H1 (cell line): ENCODE data around the gene PIGC. TPM values are rescaled to one million over a fixed set of nuclear protein-coding genes. Genes with fewer than 3 reads are reported as not detected.

Experiments
- CTCF ChIA-PET: fragments of 300-600 bp; sonication (Branson Sonifier 250); formaldehyde crosslinking; loops from one replicate; lab custom pipeline; 2021; ENCODE audit not compliant: partially characterized antibody; lab: Charles Lee
- POLR2A ChIA-PET: fragments of 300-600 bp; sonication (Branson Sonifier 250); formaldehyde crosslinking; loops from one replicate; lab custom pipeline; 2021; ENCODE audit warnings: inconsistent platforms; ENCODE audit not compliant: partially characterized antibody; lab: Charles Lee
- DNase-seq, 2 experiments: peaks; one replicate each; pipeline versions ENCODE4 v3.0.0 to v3.0.0-alpha.2; 2010 to 2022; ENCODE audit warnings: low spot score in 2 of 2, low read depth in 1 of 2, mixed read lengths in 1 of 2
- FAIRE-seq: peaks from 2 replicates; lab custom pipeline; 2011; peaks lifted over from hg19 to GRCh38; lab: Jason Lieb, UNC
- H2AFZ ChIP-seq: 2 replicates; pipeline ENCODE4 v1.8.1; 2012; ENCODE audit warnings: low read length, inconsistent platforms
- H2AK5ac ChIP-seq: 2 replicates; pipeline ENCODE4 v1.6.1; 2013; ENCODE audit warnings: low read depth, low read length
- H2BK120ac ChIP-seq: replicated peaks from 2 replicates; pipeline ENCODE3; 2013; ENCODE audit warnings: low read depth, low read length, inconsistent platforms
- H2BK12ac ChIP-seq: 2 replicates; pipeline ENCODE4 v1.6.1; 2013; ENCODE audit warnings: low read depth, low read length
- H2BK15ac ChIP-seq: 2 replicates; pipeline ENCODE4 v1.6.1; 2013; ENCODE audit warnings: low read length
- H2BK20ac ChIP-seq: 2 replicates; pipeline ENCODE4 v1.6.1; 2013; ENCODE audit warnings: low read length
- H2BK5ac ChIP-seq: 2 replicates; pipeline ENCODE4 v1.6.1; 2013; ENCODE audit warnings: low read depth, low read length
- H3K14ac ChIP-seq: 2 replicates; pipeline ENCODE4 v1.6.1; 2013; ENCODE audit warnings: inconsistent platforms; ENCODE audit not compliant: insufficient read length
- H3K18ac ChIP-seq: 2 replicates; pipeline ENCODE4 v1.6.1; 2013; ENCODE audit warnings: low read length; ENCODE audit errors: extremely low read depth
- H3K23ac ChIP-seq: 2 replicates; pipeline ENCODE4 v1.6.1; 2013; ENCODE audit warnings: inconsistent platforms; ENCODE audit not compliant: insufficient read length
- H3K23me2 ChIP-seq: 2 replicates; pipeline ENCODE4 v1.6.1; 2013; ENCODE audit warnings: low read depth, low read length
- H3K27ac ChIP-seq: 2 replicates; pipeline ENCODE4 v1.6.1; 2011; ENCODE audit warnings: low read depth, low read length, inconsistent platforms
- H3K27me3 ChIP-seq, 4 experiments: replicated peaks in 1 of 4; 1 replicate in 1 of 4; 2 replicates in 3 of 4; pipeline versions ENCODE4 v1.6.1 to v1.8.1; 2011 to 2013; ENCODE audit warnings: low read length in 3 of 4, mild to moderate bottlenecking in 3 of 4, inconsistent platforms in 2 of 4, mixed read lengths in 2 of 4, moderate library complexity in 1 of 4; ENCODE audit not compliant: control insufficient read depth in 3 of 4, insufficient read depth in 3 of 4; ENCODE audit errors: extremely low read depth in 1 of 4
- H3K36me3 ChIP-seq, 4 experiments: 2 replicates each; pipeline versions ENCODE4 v1.6.1 to v1.8.1; 2011 to 2013; ENCODE audit warnings: mild to moderate bottlenecking in 4 of 4, low read length in 3 of 4, moderate library complexity in 2 of 4, control low read depth in 1 of 4, inconsistent platforms in 1 of 4; ENCODE audit not compliant: insufficient read depth in 4 of 4, control insufficient read depth in 2 of 4
- H3K4ac ChIP-seq: replicated peaks from 2 replicates; pipeline ENCODE3; 2013; ENCODE audit warnings: low read length, low read depth, mixed read lengths, inconsistent platforms; ENCODE audit not compliant: insufficient read length
- H3K4me1 ChIP-seq, 4 experiments: replicated peaks in 1 of 4; 1 replicate in 1 of 4; 2 replicates in 3 of 4; pipeline versions ENCODE4 v1.6.1 to v1.8.1; 2011 to 2013; ENCODE audit warnings: low read length in 3 of 4, inconsistent platforms in 2 of 4, mixed read lengths in 1 of 4; ENCODE audit not compliant: insufficient read depth in 4 of 4, control insufficient read depth in 3 of 4
- H3K4me2 ChIP-seq, 2 experiments: 2 replicates each; pipeline versions ENCODE4 v1.6.1 to v1.8.1; 2011 to 2013; ENCODE audit warnings: low read depth in 2 of 2, low read length in 2 of 2, control low read depth in 1 of 2, inconsistent platforms in 1 of 2, mild to moderate bottlenecking in 1 of 2; ENCODE audit not compliant: insufficient read depth in 1 of 2
- H3K4me3 ChIP-seq, 4 experiments: fragments of 200-600, 300-600 bp in 1 of 4; sonication (generic), shearing (Covaris generic), sonication (Bioruptor Twin) in 1 of 4; 2 replicates each; pipeline versions ENCODE4 v1.5.1 to v1.8.1; 2011 to 2016; ENCODE audit warnings: low read length in 4 of 4, low read depth in 3 of 4, control low read depth in 2 of 4, inconsistent platforms in 2 of 4, mild to moderate bottlenecking in 2 of 4, mixed read lengths in 1 of 4, moderate library complexity in 1 of 4; ENCODE audit not compliant: insufficient read depth in 2 of 4; ENCODE audit errors: extremely low read depth in 1 of 4
- H3K56ac ChIP-seq: replicated peaks from 2 replicates; pipeline ENCODE3; 2013; ENCODE audit warnings: low read depth, mild to moderate bottlenecking, mixed read lengths, low read length, inconsistent platforms; ENCODE audit not compliant: insufficient read length
- H3K79me1 ChIP-seq: 2 replicates; pipeline ENCODE4 v1.6.1; 2013; ENCODE audit warnings: low read depth, low read length, control low read depth
- H3K79me2 ChIP-seq, 2 experiments: 2 replicates each; pipeline versions ENCODE4 v1.6.1 to v1.8.1; 2012 to 2013; ENCODE audit warnings: low read length in 2 of 2, mild to moderate bottlenecking in 2 of 2, inconsistent platforms in 1 of 2; ENCODE audit not compliant: insufficient read depth in 2 of 2, control insufficient read depth in 1 of 2
- H3K9ac ChIP-seq, 4 experiments: replicated peaks in 1 of 4; 1 replicate in 1 of 4; 2 replicates in 3 of 4; pipeline versions ENCODE4 v1.6.1 to v1.8.1; 2011 to 2013; ENCODE audit warnings: low read depth in 3 of 4, low read length in 3 of 4, control low read depth in 2 of 4, mild to moderate bottlenecking in 2 of 4, moderate library complexity in 2 of 4, inconsistent platforms in 1 of 4; ENCODE audit errors: extremely low read depth in 1 of 4
- H3K9me3 ChIP-seq, 2 experiments: 2 replicates each; pipeline versions ENCODE4 v1.6.1 to v1.8.1; 2012 to 2013; ENCODE audit warnings: mild to moderate bottlenecking in 2 of 2, moderate library complexity in 2 of 2, control low read depth in 1 of 2, inconsistent platforms in 1 of 2, low read depth in 1 of 2, low read length in 1 of 2, mixed read lengths in 1 of 2; ENCODE audit not compliant: insufficient read depth in 2 of 2
- H4K20me1 ChIP-seq, 2 experiments: replicated peaks in 1 of 2; 2 replicates each; pipeline versions ENCODE3 to v1.8.1; 2011 to 2013; ENCODE audit warnings: inconsistent platforms in 2 of 2, low read length in 2 of 2, mild to moderate bottlenecking in 1 of 2; ENCODE audit not compliant: insufficient read depth in 2 of 2, control insufficient read depth in 1 of 2
- H4K5ac ChIP-seq: 2 replicates; pipeline ENCODE4 v1.6.1; 2013; ENCODE audit warnings: low read length, low read depth, mixed read lengths, inconsistent platforms; ENCODE audit not compliant: insufficient read length
- H4K8ac ChIP-seq: 2 replicates; pipeline ENCODE4 v1.8.0; 2013; ENCODE audit warnings: mild to moderate bottlenecking, moderate library complexity, low read length, inconsistent platforms; ENCODE audit not compliant: insufficient read depth; ENCODE audit errors: extremely low read depth
- H4K91ac ChIP-seq: replicated peaks from 2 replicates; pipeline ENCODE3; 2013; ENCODE audit warnings: low read length, mixed read lengths, inconsistent platforms; ENCODE audit not compliant: insufficient read length
- CREB1 ChIP-seq: IDR thresholded peaks from 2 replicates; pipeline ENCODE4 v1.6.1; 2012; ENCODE audit warnings: inconsistent platforms
- RFX5 ChIP-seq: IDR thresholded peaks from 2 replicates; pipeline ENCODE4 v1.6.1; 2011; ENCODE audit warnings: low read depth, low read length, improper control_type of control experiment, borderline replicate concordance
- RNF2 ChIP-seq: fragments of 200-900, 300-1000 bp; sonication (generic); IDR thresholded peaks from 2 replicates; pipeline ENCODE4 v1.7.1; 2016; ENCODE audit warnings: borderline replicate concordance, low read depth, mild to moderate bottlenecking, antibody characterized with exemption, low read length; ENCODE audit not compliant: poor library complexity, severe bottlenecking; ENCODE audit errors: missing control alignments
- WGBS, 2 experiments: shearing (Covaris generic) in 1 of 2; methylation state at CpG; one replicate each; pipeline versions ENCODE4 v1.1.6 to v1.1.7; 2013 to 2015; ENCODE audit warnings: low lambda C conversion rate in 2 of 2, mixed read lengths in 2 of 2, inconsistent platforms in 1 of 2, low coverage in 1 of 2, missing lambda C conversion rate in 1 of 2; ENCODE audit not compliant: insufficient replicate concordance in 2 of 2, insufficient coverage in 1 of 2, insufficient read length in 1 of 2; ENCODE audit errors: extremely low coverage in 1 of 2, missing lambda C conversion rate in 1 of 2; 5-methylcytosine and 5-hydroxymethylcytosine counted together
- polyA plus RNA-seq, 7 experiments: library from polyadenylated mRNA; depleted of rRNA in 3 of 7; stranded (reverse) in 5 of 7; unstranded in 2 of 7; fragments of >200 nt in 5 of 7; fragments of 200-250 nt in 2 of 7; gene quantifications; 1 replicate in 5 of 7; 2 replicates in 1 of 7; 4 replicates in 1 of 7; pipeline versions ENCODE4 v1.2.1 to v1.2.3, GENCODE V29; 2011 to 2013; ENCODE audit warnings: missing spikeins in 2 of 7, mixed read lengths in 2 of 7
- total RNA-seq: library from RNA; stranded (reverse); fragmentation: NEBNext Ultra II Directional; extraction: Animal tissue kit (Norgen Biotek cat#: 25700); gene quantifications from 2 replicates; pipeline ENCODE4 v1.2.1, GENCODE V29; 2021

Gene PIGC
- total and polyA plus RNA-seq, 2 of the 8 experiments (the other 6 are each of a cell fraction or from before 2014, with no cell fraction given) = 21.0 to 39.3 TPM

DNA sequence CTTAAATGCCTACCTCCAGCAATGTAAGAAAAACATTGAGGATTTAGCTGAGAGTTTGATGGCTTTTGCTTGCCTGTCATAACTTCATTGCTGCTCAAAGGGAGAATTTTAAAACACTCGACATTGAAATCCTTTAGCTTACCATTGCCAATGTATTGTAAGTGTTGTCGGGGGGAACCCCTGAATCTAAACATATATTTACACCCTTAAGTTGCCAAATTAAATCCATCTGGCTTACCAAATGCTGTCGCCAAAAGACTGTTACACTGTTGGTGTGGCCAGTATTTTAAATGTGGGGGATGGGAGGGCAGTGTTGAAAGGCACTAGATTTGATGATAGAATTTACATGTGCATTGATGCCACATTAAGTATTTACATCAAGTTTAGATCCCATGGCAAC, 48.3 kb downstream of the PIGC start:
- H3K4me2 ChIP-seq = no peak overlapping the region
- no peak overlapping the region for H3K56ac ChIP-seq
- DNase-seq = no peak
- H3K14ac ChIP-seq = no peak overlapping the region
- H2BK15ac ChIP-seq = no peak overlapping the region
- no peaks in the 10 kb centered on the region for H3K79me2 ChIP-seq
- no peak for FAIRE-seq
- no peak overlapping the region for H2AFZ ChIP-seq
- H3K36me3 ChIP-seq = no peaks in the 10 kb centered on the region
- no peak overlapping the region for H2AK5ac ChIP-seq
- no peak overlapping the region for H4K8ac ChIP-seq
- no peak overlapping the region for H3K4me3 ChIP-seq
- no peak overlapping the region for H4K5ac ChIP-seq
- WGBS, 2 experiments = 86% methylated on average over 3 of the region's 3 CpGs; no CpG with 5 or more reads in 1 of the 2 experiments
- ChIA-PET CTCF (interaction anchor here (0.8 to 1.9 kb wide), 6 partner anchors 9 to 355 kb away, joined by 3 to 8 read pairs (median 4); no protein-coding TSS in a partner anchor), POLR2A (no interaction called here)
- H3K18ac ChIP-seq = no peak overlapping the region
- peaks cover 6 to 15% (median 8%) of the 10 kb centered on the region in 4 experiments for H3K4me1 ChIP-seq
- no peak overlapping the region for H3K23ac ChIP-seq
- H3K79me1 ChIP-seq = no peaks in the 10 kb centered on the region
- H3K23me2 ChIP-seq = no peaks in the 10 kb centered on the region
- H3K27me3 ChIP-seq = no peaks in the 10 kb centered on the region
- H4K91ac ChIP-seq = no peak overlapping the region
- no peak overlapping the region for H2BK12ac ChIP-seq
- H2BK5ac ChIP-seq = no peak overlapping the region
- TF ChIP-seq RFX5 (no peak), RNF2 (no peak), CREB1 (no peak)
- TF ChIP-seq, all 59 proteins: peak for 0
- Histone ChIP-seq H4K20me1 (no peaks in the 10 kb centered on the region), H2BK120ac (no peak overlapping the region), H2BK20ac (no peak overlapping the region), H3K27ac (no peak overlapping the region), H3K9ac (no peak overlapping the region), H3K9me3 (no peaks in the 10 kb centered on the region), H3K4ac (no peak overlapping the region)
